CD4-positive, alpha-beta T cell (primary cell): Measurements from ENCODE around the gene VEPH1. TPM values are rescaled to one million over a fixed set of nuclear protein-coding genes. Genes with fewer than 3 reads are reported as not detected.

ENCODE experiments used
- ATAC-seq: fragments of 200-7000 bp; cut with Tn5 transposase; one replicate; pipeline ENCODE4 v1.10.0; 2022; ENCODE audit warnings: mild to moderate bottlenecking; ENCODE audit not compliant: poor library complexity
- CTCF ChIA-PET: fragments of 350-600 bp; sonication (Branson Sonifier 250); formaldehyde crosslinking; loops from one replicate; lab custom pipeline; 2021; ENCODE audit warnings: antibody characterized with exemption, inconsistent platforms; lab: Charles Lee
- POLR2A ChIA-PET: fragments of 350-600 bp; sonication (Branson Sonifier 250); formaldehyde crosslinking; loops from one replicate; lab custom pipeline; 2021; ENCODE audit warnings: antibody characterized with exemption, inconsistent platforms; lab: Charles Lee
- DNase-seq, 14 experiments: peaks; one replicate each; pipeline ENCODE4 v3.0.0-alpha.2; 2013 to 2020; ENCODE audit warnings: mixed read lengths in 2 of 14
- H3K27ac ChIP-seq, 2 donors: one replicate each; pipeline versions ENCODE4 v1.5.1 to v1.7.0; 2013; ENCODE audit warnings: low read length in 2 of 2, low read depth in 1 of 2, mild to moderate bottlenecking in 1 of 2
- H3K27me3 ChIP-seq, 2 experiments: 1 replicate in 1 of 2; 2 replicates in 1 of 2; pipeline versions ENCODE4 v1.6.1 to v1.7.0; 2013; ENCODE audit warnings: low read length in 2 of 2, control low read depth in 1 of 2, mild to moderate bottlenecking in 1 of 2, moderate library complexity in 1 of 2; ENCODE audit not compliant: insufficient read depth in 2 of 2, control insufficient read depth in 1 of 2
- H3K36me3 ChIP-seq: one replicate; pipeline ENCODE4 v1.6.1; 2013; ENCODE audit warnings: low read length, control low read depth; ENCODE audit not compliant: insufficient read depth
- H3K4me1 ChIP-seq: one replicate; pipeline ENCODE4 v1.6.1; 2013; ENCODE audit warnings: low read length, control low read depth; ENCODE audit not compliant: insufficient read depth
- H3K4me3 ChIP-seq: one replicate; pipeline ENCODE4 v1.5.1; 2013; ENCODE audit warnings: mild to moderate bottlenecking, low read length, moderate library complexity
- H3K9me3 ChIP-seq, 2 experiments: 1 replicate in 1 of 2; 2 replicates in 1 of 2; pipeline versions ENCODE4 v1.6.1 to v1.7.0; 2013; ENCODE audit warnings: low read length in 2 of 2, mild to moderate bottlenecking in 2 of 2, control low read depth in 1 of 2, moderate library complexity in 1 of 2; ENCODE audit not compliant: control insufficient read depth in 1 of 2, insufficient read depth in 1 of 2
- H3K27ac Mint-ChIP-seq: one replicate; pipeline ENCODE4 v1.8.0; 2020; ENCODE audit warnings: mixed read lengths
- H3K27me3 Mint-ChIP-seq: one replicate; pipeline ENCODE4 v1.8.0; 2021; ENCODE audit warnings: mixed read lengths
- H3K36me3 Mint-ChIP-seq: one replicate; pipeline ENCODE4 v1.8.0; 2021; ENCODE audit warnings: low read depth, mixed read lengths
- H3K4me1 Mint-ChIP-seq: one replicate; pipeline ENCODE4 v1.8.0; 2021; ENCODE audit warnings: low read depth, mixed read lengths
- H3K4me3 Mint-ChIP-seq: one replicate; pipeline ENCODE4 v1.8.0; 2020; ENCODE audit warnings: mild to moderate bottlenecking, mixed read lengths
- H3K9me3 Mint-ChIP-seq: one replicate; pipeline ENCODE4 v1.8.0; 2020; ENCODE audit warnings: mixed read lengths
- CTCF ChIP-seq: fragments of 200-600 bp; IDR thresholded peaks from one replicate; pipeline ENCODE4 v1.8.0; 2022; ENCODE audit warnings: antibody characterized with exemption, mild to moderate bottlenecking
- intact Hi-C, 2 experiments: fragments of 100-400 bp; cut with DNase I in 1 of 2; cut with micrococcal nuclease in 1 of 2; formaldehyde crosslinking; loops; one replicate each; pipeline versions ENCODE4 v1.15.1 to v1.9.0; 2023 to 2025; cut with DNase I, micrococcal nuclease
- total RNA-seq, 174 experiments: library from RNA in 2 of 174; stranded (reverse) in 2 of 174; gene quantifications; one replicate each; pipeline ENCODE4 v1.2.3 and lab custom pipeline; 2021 to 2026

The VEPH1 gene
- total RNA-seq, 2 experiments from 2014 or later, result not detected

- H3K4me1 Mint-ChIP-seq, result no peaks in the 10 kb centered on the region
- ATAC-seq (no peak), DNase-seq (no peak)
- no peaks in the 10 kb centered on the region for H3K4me1 ChIP-seq
- no peak overlapping the region for H3K4me3 ChIP-seq
- H3K9me3 ChIP-seq, result peaks cover 6 to 20% of the 10 kb centered on the region in 2 experiments
- intact Hi-C loops, result no loop called here
- no peak overlapping the region for H3K27ac ChIP-seq
- H3K27ac Mint-ChIP-seq, result no peak overlapping the region
- H3K27me3 Mint-ChIP-seq, result no peaks in the 10 kb centered on the region
- no peak for TF ChIP-seq CTCF
- H3K36me3 ChIP-seq, result no peaks in the 10 kb centered on the region
- no peaks in the 10 kb centered on the region for H3K36me3 Mint-ChIP-seq
- no peaks in the 10 kb centered on the region for H3K27me3 ChIP-seq
- POLR2A ChIA-PET, result no interaction called here
- CTCF ChIA-PET, result no interaction called here
- no peak overlapping the region for H3K4me3 Mint-ChIP-seq
- H3K9me3 Mint-ChIP-seq, result peaks cover 7% of the 10 kb centered on the region
Observed at GRCh38 chr3:157347577-157348303, 155.5 kb downstream of the VEPH1 start.

- CTCF ChIA-PET, result interaction anchor here (1.1 kb wide), 1 partner anchor 12 kb away, joined by 3 read pairs; no protein-coding TSS in a partner anchor
Observed at GRCh38 chr3:157336252-157337009, 166.8 kb downstream of the VEPH1 start.

More at GRCh38 chr3:157336252-157337009, 166.8 kb downstream of the VEPH1 start:
- Histone ChIP-seq H3K27me3 (no peaks in the 10 kb centered on the region), H3K27ac (no peak overlapping the region), H3K36me3 (no peaks in the 10 kb centered on the region), H3K4me3 (no peak overlapping the region), H3K4me1 (no peaks in the 10 kb centered on the region), H3K9me3 (peaks cover 0 to 12% of the 10 kb centered on the region in 2 experiments)
- H3K27ac Mint-ChIP-seq, result no peak overlapping the region
- H3K27me3 Mint-ChIP-seq, result no peaks in the 10 kb centered on the region
- H3K4me3 Mint-ChIP-seq, result no peak overlapping the region
- ATAC-seq (no peak), DNase-seq (no peak)
- TF ChIP-seq CTCF, result no peak
- no peaks in the 10 kb centered on the region for H3K9me3 Mint-ChIP-seq
- H3K36me3 Mint-ChIP-seq, result peaks cover 5% of the 10 kb centered on the region
- H3K4me1 Mint-ChIP-seq, result no peaks in the 10 kb centered on the region
- POLR2A ChIA-PET, result no interaction called here
- intact Hi-C loops, result no loop called here
